Choroid plexus epithelial cell (primary cell): Measurements from ENCODE around the gene SLC7A4.

Experiments
- DNase-seq: peaks from one replicate; pipeline ENCODE4 v3.0.0-alpha.2; 2010; ENCODE audit warnings: low read depth
- H3K4me3 ChIP-seq: 2 replicates; pipeline ENCODE4 v1.5.1; 2011; ENCODE audit warnings: low read depth, mild to moderate bottlenecking, control low read depth, low read length, moderate library complexity
- CTCF ChIP-seq: conservative IDR thresholded peaks from 2 replicates; pipeline ENCODE4 v1.5.1; 2011; ENCODE audit warnings: low read depth, mild to moderate bottlenecking, control low read depth, inconsistent platforms, low read length, moderate library complexity

SLC7A4 gene

DNA sequence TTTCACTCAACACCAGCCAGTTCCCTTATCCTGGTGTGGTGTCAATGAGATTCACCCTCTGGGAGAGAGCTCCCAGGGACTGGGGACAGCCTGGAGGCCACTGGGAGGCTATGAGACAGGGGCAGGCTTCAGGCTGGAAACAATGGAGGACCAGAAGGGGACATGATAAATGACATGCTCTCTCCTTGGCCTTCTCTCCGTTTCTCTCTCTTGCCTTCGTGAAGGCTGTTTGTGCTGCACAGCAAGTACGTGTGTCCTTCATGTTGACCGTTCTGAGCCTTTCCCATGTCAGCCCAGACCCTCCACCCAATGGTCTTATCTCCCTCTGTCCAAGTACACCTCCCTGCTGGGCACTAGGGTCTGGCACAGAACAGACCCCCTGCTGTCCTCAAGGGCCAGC, 51.8 kb downstream of the SLC7A4 start:
- no peak for TF ChIP-seq CTCF
- DNase-seq, result no peak
- H3K4me3 ChIP-seq, result no peak overlapping the region

DNA sequence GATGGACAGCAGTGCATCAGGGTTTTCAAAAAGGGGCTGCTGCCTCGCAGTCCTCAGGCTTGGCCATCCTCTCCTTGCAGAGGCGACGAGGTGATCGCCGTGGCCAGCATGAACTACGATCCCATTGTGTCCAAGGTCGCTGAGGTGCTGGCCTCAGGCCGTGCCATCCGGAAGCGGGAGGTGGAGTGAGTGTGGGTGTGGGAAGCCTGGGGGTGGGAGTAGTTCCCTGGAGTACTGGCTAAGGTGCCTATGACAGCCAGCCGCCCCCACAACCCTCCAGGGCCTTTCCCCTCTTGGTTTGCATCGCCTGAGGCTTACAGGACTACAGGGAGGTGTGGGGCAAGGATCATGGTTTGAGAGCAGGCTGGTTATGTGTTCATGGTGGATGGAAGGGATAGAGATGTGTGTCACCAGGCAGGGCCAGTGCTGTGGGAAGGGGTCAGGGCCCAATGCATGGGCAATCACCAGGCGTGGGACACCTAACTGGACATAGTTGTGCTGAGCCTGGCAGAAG, 52.4 kb downstream of the SLC7A4 start:
- no peak for DNase-seq
- peak overlapping the region; percentile 40 for H3K4me3 ChIP-seq
- no peak for TF ChIP-seq CTCF

GRCh38 chr22:20979243-20979809, 53.0 kb downstream of the SLC7A4 start:
- peak; percentile 90 for DNase-seq
- TF ChIP-seq CTCF, result no peak
- peak overlapping the region; percentile 40 for H3K4me3 ChIP-seq
